Left ventricle myocardium inferior (tissue), 1 donor: Measurements from ENCODE around the gene HIPK4. TPM values are rescaled to one million over a fixed set of nuclear protein-coding genes. Genes with fewer than 3 reads are reported as not detected.

Experiments used
- DNase-seq: peaks from one replicate; pipeline ENCODE4 v3.0.0-alpha.2; 2020
- H3K27ac ChIP-seq: fragments of 200-600 bp; replicated peaks from 2 replicates; pipeline ENCODE4 v1.8.0; 2021
- H3K27me3 ChIP-seq: fragments of 200-600 bp; 2 replicates; pipeline ENCODE4 v1.8.0; 2021; ENCODE audit warnings: low read depth
- H3K36me3 ChIP-seq: fragments of 200-600 bp; 2 replicates; pipeline ENCODE4 v1.8.0; 2021
- H3K4me1 ChIP-seq: fragments of 200-600 bp; 2 replicates; pipeline ENCODE4 v1.8.0; 2021
- H3K4me3 ChIP-seq: fragments of 200-600 bp; 2 replicates; pipeline ENCODE4 v1.8.0; 2021; ENCODE audit warnings: mild to moderate bottlenecking, moderate library complexity
- H3K9me3 ChIP-seq: fragments of 200-600 bp; replicated peaks from 2 replicates; pipeline ENCODE4 v1.8.0; 2021
- CTCF ChIP-seq: fragments of 200-600 bp; IDR thresholded peaks from 2 replicates; pipeline ENCODE4 v1.8.0; 2021; ENCODE audit warnings: antibody characterized with exemption, mild to moderate bottlenecking, borderline replicate concordance
- intact Hi-C: fragments of 100-400 bp; cut with micrococcal nuclease; formaldehyde crosslinking; loops from one replicate; pipeline ENCODE4 v1.11.0; 2022
- total RNA-seq: library from RNA; stranded (reverse); fragmentation: NEBNext Ultra II Directional; extraction: Animal tissue kit (Norgen Biotek cat#: 25700); gene quantifications from one replicate; pipeline ENCODE4 v1.2.1, GENCODE V29; 2021
- donor health status: DM: no; HTN: yes; CAD: no; lungs with severe emphysema.

The HIPK4 gene
- total RNA-seq, 1 donor from 2014 or later = not detected

- H3K27me3 ChIP-seq = no peaks in the 10 kb centered on the region
Measured at GRCh38 chr19:40425450-40426287, 35.7 kb upstream of the HIPK4 start, which contains the start of gene SERTAD1. Gene SERTAD1 (minus strand): TSS chr19:40425992. CDS start chr19:40423546, 2,446 bp downstream.

GRCh38 chr19:40424637-40425449, 34.9 kb upstream of the HIPK4 start:
- TF ChIP-seq CTCF = no peak
- intact Hi-C loops = loop anchor here (1.0 kb wide), 1 partner anchor 18 kb away; no protein-coding TSS in a partner anchor
- peak overlapping the region; percentile 99 for H3K27ac ChIP-seq
- peaks cover 13% of the 10 kb centered on the region for H3K36me3 ChIP-seq
- no peak for DNase-seq
- no peaks in the 10 kb centered on the region for H3K27me3 ChIP-seq
- peaks cover 64% of the 10 kb centered on the region for H3K4me1 ChIP-seq
- peak overlapping the region; percentile 97 for H3K4me3 ChIP-seq
- H3K9me3 ChIP-seq = no peaks in the 10 kb centered on the region

More at GRCh38 chr19:40425450-40426287, 35.7 kb upstream of the HIPK4 start, which contains the start of gene SERTAD1:
- Histone ChIP-seq H3K36me3 (peaks cover 13% of the 10 kb centered on the region), H3K27ac (peak within 1 kb of the TSS; percentile 99), H3K9me3 (no peaks in the 10 kb centered on the region), H3K4me3 (peak within 1 kb of the TSS; percentile 97), H3K4me1 (peaks cover 56% of the 10 kb centered on the region)
- peak; percentile 100 for DNase-seq
- TF ChIP-seq CTCF = peak; percentile 84
- intact Hi-C loops = loop anchor here (1.0 kb wide), 1 partner anchor 18 kb away; no protein-coding TSS in a partner anchor

- intact Hi-C loops = no loop called here
- H3K4me1 ChIP-seq = peaks cover 64% of the 10 kb centered on the region
- peaks cover 13% of the 10 kb centered on the region for H3K36me3 ChIP-seq
- H3K27ac ChIP-seq = peak overlapping the region; percentile 99
- peak overlapping the region; percentile 97 for H3K4me3 ChIP-seq
- no peak for TF ChIP-seq CTCF
- H3K27me3 ChIP-seq = no peaks in the 10 kb centered on the region
- no peak for DNase-seq
- no peaks in the 10 kb centered on the region for H3K9me3 ChIP-seq
Measured at GRCh38 chr19:40423938-40424337, 34.0 kb upstream of the HIPK4 start.

- peaks cover 64% of the 10 kb centered on the region for H3K4me1 ChIP-seq
- peaks cover 13% of the 10 kb centered on the region for H3K36me3 ChIP-seq
- H3K4me3 ChIP-seq = peak overlapping the region; percentile 97
- intact Hi-C loops = no loop called here
- H3K27me3 ChIP-seq = no peaks in the 10 kb centered on the region
- no peak for DNase-seq
- no peaks in the 10 kb centered on the region for H3K9me3 ChIP-seq
- TF ChIP-seq CTCF = no peak
- peak overlapping the region; percentile 99 for H3K27ac ChIP-seq
Measured at GRCh38 chr19:40422748-40423566, 33.0 kb upstream of the HIPK4 start.
